Astrocyte of the cerebellum (primary cell): ENCODE data around the gene RIPK4.

Experiments used
- DNase-seq: peaks from one replicate; pipeline ENCODE4 v3.0.0-alpha.2; 2011; ENCODE audit warnings: low read depth
- H3K4me3 ChIP-seq: 2 replicates; pipeline ENCODE4 v1.5.1; 2011; ENCODE audit warnings: mild to moderate bottlenecking, low read depth, low read length, moderate library complexity
- in situ Hi-C: cut with HindIII; loops from 2 replicates; pipeline ENCODE4 v1.10.0; 2017; ENCODE audit warnings: low sequenced_read_pairs
- TF ChIP-seq, protein P1 (sequence below): IDR thresholded peaks from 2 replicates; pipeline ENCODE4 v1.5.1; 2012; ENCODE audit warnings: low read length, low read depth, moderate library complexity, mild to moderate bottlenecking; ENCODE audit errors: missing control alignments

The RIPK4 gene

DNA sequence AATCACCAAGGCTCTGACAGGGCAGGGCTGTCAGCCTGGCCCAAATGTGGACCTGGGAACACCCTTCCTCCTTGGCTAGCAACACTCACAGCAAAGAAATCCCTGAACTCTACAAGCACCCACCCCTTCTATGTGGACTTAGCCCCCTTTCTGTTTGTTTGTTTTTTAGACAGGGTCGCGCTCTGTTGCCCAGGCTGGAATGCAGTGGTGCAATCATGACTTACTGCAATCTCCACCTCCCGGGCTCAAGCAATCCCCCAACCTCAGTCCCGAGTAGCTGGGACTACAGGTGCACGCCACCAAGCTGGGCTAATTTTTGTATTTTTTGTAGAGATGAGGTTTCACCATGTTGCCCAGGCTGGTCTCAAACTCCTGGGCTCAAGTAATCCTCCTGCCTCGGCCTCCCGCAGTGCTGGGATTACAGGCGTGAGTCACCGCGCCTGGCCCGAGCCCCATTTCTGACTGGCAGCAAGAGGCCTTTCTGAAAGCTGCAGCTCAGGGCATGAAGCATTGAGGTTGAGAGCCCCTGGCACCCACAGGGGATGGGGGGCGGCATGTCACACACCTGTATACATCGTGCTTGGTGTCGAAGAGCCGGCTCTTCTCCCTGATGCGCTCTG is 16.2 kb downstream of the RIPK4 start:
- in situ Hi-C loops = no loop called here
- no peak for DNase-seq
- TF ChIP-seq, protein P1, sequence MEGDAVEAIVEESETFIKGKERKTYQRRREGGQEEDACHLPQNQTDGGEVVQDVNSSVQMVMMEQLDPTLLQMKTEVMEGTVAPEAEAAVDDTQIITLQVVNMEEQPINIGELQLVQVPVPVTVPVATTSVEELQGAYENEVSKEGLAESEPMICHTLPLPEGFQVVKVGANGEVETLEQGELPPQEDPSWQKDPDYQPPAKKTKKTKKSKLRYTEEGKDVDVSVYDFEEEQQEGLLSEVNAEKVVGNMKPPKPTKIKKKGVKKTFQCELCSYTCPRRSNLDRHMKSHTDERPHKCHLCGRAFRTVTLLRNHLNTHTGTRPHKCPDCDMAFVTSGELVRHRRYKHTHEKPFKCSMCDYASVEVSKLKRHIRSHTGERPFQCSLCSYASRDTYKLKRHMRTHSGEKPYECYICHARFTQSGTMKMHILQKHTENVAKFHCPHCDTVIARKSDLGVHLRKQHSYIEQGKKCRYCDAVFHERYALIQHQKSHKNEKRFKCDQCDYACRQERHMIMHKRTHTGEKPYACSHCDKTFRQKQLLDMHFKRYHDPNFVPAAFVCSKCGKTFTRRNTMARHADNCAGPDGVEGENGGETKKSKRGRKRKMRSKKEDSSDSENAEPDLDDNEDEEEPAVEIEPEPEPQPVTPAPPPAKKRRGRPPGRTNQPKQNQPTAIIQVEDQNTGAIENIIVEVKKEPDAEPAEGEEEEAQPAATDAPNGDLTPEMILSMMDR = no peak
- H3K4me3 ChIP-seq = no peak overlapping the region

DNA sequence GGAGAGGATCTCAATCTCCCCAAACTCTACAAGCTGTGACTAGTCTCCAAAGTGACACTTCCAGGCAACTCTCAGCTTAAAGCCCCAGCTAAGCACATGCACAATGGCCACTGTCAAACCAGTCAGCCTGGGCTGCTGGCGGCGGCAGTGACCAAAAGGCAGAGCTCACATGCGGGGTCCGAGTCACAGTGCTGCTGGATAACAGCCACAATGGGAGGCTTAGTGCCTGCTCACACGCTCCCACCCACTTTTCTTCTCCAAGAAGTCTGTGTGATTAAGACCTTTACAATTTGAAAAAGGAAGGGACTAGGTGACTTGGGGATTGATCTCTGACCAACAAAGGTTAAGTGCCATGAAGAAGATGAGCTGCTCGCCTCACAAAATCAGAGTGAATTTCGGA is 16.8 kb downstream of the RIPK4 start:
- in situ Hi-C loops = no loop called here
- TF ChIP-seq, protein P1 = no peak
- no peak for DNase-seq
- no peak overlapping the region for H3K4me3 ChIP-seq

DNA sequence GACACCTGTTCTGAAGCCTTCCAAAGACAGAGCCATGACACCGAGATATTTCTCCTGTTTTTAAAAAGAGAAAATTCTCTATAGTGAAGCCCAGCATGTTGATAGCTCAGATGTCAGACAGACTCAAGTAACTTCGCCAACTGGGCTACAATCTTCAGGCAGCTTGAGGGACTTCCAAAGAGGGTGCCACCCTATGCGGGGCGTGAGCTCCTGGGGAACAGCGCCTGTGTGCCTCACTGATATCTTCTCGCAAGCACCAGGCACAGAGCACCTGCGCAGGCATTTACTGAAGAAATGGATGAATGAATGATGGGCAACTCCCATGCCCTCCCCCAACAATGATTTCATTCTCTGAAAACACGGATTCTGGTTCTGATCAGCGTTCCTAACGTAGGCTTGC is 17.6 kb downstream of the RIPK4 start:
- TF ChIP-seq, protein P1 = no peak
- no peak for DNase-seq
- no peak overlapping the region for H3K4me3 ChIP-seq
- in situ Hi-C loops = no loop called here

DNA sequence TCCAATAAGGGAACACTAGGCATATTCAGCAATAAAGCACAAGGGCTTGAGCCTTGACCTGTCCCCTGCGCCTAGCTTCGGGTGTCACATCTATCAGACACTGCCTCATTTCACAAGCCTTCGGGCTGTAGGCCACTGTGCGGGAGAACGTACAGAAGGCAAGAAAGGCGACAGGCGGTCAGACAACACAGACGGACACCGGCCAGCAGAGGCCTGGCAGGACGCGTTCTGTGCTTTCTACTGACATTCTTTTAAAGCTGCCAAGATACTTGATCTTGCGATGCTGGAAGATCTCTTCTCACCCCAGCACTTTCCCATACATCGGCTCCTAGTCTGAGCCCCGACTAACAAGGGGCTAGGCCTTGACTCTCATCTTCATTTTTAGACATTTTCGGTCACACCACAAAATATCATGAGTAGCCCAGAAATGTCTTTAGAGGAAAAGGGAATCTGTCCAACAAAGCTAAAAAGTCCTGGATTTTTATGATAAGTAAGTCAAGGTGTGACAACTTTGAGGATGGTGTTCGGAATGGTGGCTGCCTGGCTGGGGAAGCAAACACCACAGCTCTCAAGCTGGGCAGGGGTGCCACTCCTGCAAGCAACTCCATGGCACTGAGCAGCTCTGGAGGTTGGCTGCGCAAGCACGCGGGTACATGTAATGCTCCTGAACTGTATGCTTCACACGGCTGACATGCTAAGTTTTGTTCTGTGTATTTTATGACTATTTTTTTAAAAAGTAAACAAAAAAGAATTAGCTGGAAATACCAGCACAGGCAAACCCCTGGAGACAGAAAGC is 18.7 kb downstream of the RIPK4 start:
- DNase-seq = no peak
- TF ChIP-seq, protein P1 = no peak
- in situ Hi-C loops = no loop called here
- H3K4me3 ChIP-seq = no peak overlapping the region

DNA sequence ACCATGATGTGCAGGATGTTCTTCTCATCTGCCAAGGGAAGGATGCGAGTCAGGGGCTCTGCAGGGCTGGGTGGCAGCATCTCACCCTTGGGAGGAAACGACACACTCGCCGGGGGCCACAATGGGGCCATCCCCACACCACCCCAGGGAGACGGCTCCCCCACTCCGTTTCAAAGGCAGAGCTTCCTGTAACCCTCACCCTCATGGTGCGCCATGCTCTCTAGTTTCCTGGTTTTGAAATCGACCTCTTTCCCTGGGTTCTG is 20.2 kb downstream of the RIPK4 start:
- no peak overlapping the region for H3K4me3 ChIP-seq
- TF ChIP-seq, protein P1 = no peak
- in situ Hi-C loops = no loop called here
- DNase-seq = no peak

DNA sequence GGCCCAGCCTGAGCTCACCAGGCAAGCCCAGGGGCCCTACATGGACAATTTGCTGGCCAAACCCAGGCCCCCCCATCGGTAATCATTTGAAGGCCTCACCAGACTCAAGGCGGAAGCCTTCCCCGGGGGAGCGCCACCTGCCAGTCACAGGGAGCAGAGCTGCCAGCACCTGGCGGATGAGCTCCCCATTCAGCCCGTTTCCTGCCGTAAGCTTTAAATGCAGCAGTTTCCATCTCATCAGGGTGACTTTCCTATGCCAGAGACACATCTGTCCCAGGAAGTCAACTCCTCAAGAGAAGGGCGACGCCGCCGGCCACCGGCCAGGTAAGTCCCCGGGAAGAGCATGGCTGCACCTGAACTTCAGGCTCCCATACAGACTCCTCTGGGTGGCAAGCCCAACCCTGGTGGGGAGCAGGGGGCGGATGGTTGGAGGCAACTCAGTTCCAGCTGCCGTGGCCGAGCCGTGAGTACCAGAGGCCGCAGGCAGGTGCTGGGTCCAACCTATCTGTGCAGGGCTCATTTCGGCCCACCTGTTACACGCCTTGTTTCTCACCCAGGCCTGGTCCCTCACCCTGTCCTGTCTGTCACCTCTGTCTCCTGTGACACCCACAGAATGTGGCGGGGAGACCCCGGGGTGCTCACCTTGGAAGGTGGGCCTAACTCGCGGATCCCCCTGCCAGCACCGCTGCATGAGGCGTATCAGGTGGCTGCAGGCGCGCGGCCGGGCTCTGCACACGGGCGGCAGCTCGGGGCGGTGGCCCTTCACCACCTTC is 20.7 kb downstream of the RIPK4 start:
- no peak for DNase-seq
- TF ChIP-seq, protein P1 = no peak
- in situ Hi-C loops = no loop called here
- H3K4me3 ChIP-seq = no peak overlapping the region
